Upper lobe of right lung (tissue), 1 donor: ENCODE measurements around the gene WDR89. TPM values are rescaled to one million over a fixed set of nuclear protein-coding genes. Genes with fewer than 3 reads are reported as not detected.
A peak's percentile ranks its signal among the peaks of the same experiment; 100 is the strongest.
"Not testable (repeated sequence)": the region's sequence is repeated elsewhere in the genome, so short reads cannot be mapped to it uniquely, and the experiment has no call there.

Experiments used
- ATAC-seq: fragments of 200-7000 bp; cut with Tn5 transposase; one replicate; pipeline ENCODE4 v1.9.1; 2020; ENCODE audit warnings: mild to moderate bottlenecking, moderate library complexity
- DNase-seq: peaks from one replicate; pipeline ENCODE4 v3.0.0-alpha.2; 2020
- H3K27ac ChIP-seq: fragments of 200-600 bp; one replicate; pipeline ENCODE4 v1.8.0; 2022
- H3K27me3 ChIP-seq: fragments of 200-600 bp; one replicate; pipeline ENCODE4 v1.8.0; 2022; ENCODE audit warnings: mild to moderate bottlenecking
- H3K36me3 ChIP-seq: fragments of 200-600 bp; one replicate; pipeline ENCODE4 v1.8.0; 2022
- H3K4me1 ChIP-seq: fragments of 200-600 bp; one replicate; pipeline ENCODE4 v1.8.0; 2022
- H3K4me3 ChIP-seq: fragments of 200-600 bp; one replicate; pipeline ENCODE4 v1.8.0; 2022; ENCODE audit warnings: mild to moderate bottlenecking
- H3K9me3 ChIP-seq: fragments of 200-600 bp; one replicate; pipeline ENCODE4 v1.8.0; 2022
- CTCF ChIP-seq: fragments of 200-600 bp; IDR thresholded peaks from one replicate; pipeline ENCODE4 v1.8.0; 2022; ENCODE audit warnings: antibody characterized with exemption
- intact Hi-C: fragments of 100-400 bp; cut with DNase I; formaldehyde crosslinking; loops from one replicate; pipeline ENCODE4 v1.11.0; 2022
- total RNA-seq: library from RNA; stranded (reverse); fragmentation: NEBNext Ultra II Directional; extraction: Animal tissue kit (Norgen Biotek cat#: 25700); gene quantifications from one replicate; pipeline ENCODE4 v1.2.1, GENCODE V29; 2021
- donor health status: DM: no; HTN: yes; CAD: no; lungs with severe emphysema.

WDR89 gene
- total RNA-seq, 1 donor from 2014 or later = 12.4 TPM

GRCh38 chr14:63604626-63605025 lies 37.0 kb downstream of the WDR89 start:
- DNase-seq (no peak), ATAC-seq (no peak)
- Histone ChIP-seq H3K36me3 (peaks cover under 1% of the 10 kb centered on the region), H3K27ac (no peak overlapping the region), H3K9me3 (no peaks in the 10 kb centered on the region), H3K27me3 (no peaks in the 10 kb centered on the region), H3K4me1 (no peaks in the 10 kb centered on the region), H3K4me3 (no peak overlapping the region)
- TF ChIP-seq CTCF = no peak
- intact Hi-C loops = no loop called here

GRCh38 chr14:63603749-63604277 lies 37.9 kb downstream of the WDR89 start:
- no peak for TF ChIP-seq CTCF
- Histone ChIP-seq H3K36me3 (peaks cover 8% of the 10 kb centered on the region), H3K9me3 (no peaks in the 10 kb centered on the region), H3K27me3 (no peaks in the 10 kb centered on the region), H3K4me1 (no peaks in the 10 kb centered on the region), H3K27ac (no peak overlapping the region), H3K4me3 (no peak overlapping the region)
- no peak for ATAC-seq
- DNase-seq = no peak
- intact Hi-C loops = no loop called here

GRCh38 chr14:63598807-63599206 lies 42.9 kb downstream of the WDR89 start:
- TF ChIP-seq CTCF = no peak
- intact Hi-C loops = no loop called here
- Histone ChIP-seq H3K36me3 (peaks cover 11% of the 10 kb centered on the region), H3K4me1 (no peaks in the 10 kb centered on the region), H3K27me3 (no peaks in the 10 kb centered on the region), H3K9me3 (peaks cover 1% of the 10 kb centered on the region), H3K4me3 (no peak overlapping the region), H3K27ac (no peak overlapping the region)
- DNase-seq (no peak), ATAC-seq (no peak)

GRCh38 chr14:63596998-63597658 lies 44.5 kb downstream of the WDR89 start:
- DNase-seq (no peak), ATAC-seq (no peak)
- intact Hi-C loops = no loop called here
- no peaks in the 10 kb centered on the region for H3K27me3 ChIP-seq
- no peak overlapping the region for H3K27ac ChIP-seq
- no peak for TF ChIP-seq CTCF
- H3K4me1 ChIP-seq = no peaks in the 10 kb centered on the region
- H3K36me3 ChIP-seq = peaks cover 11% of the 10 kb centered on the region
- H3K9me3 ChIP-seq = peaks cover 3% of the 10 kb centered on the region
- no peak overlapping the region for H3K4me3 ChIP-seq

- peak; percentile 30 for ATAC-seq
- Histone ChIP-seq H3K27ac (no peak overlapping the region), H3K9me3 (peaks cover 3% of the 10 kb centered on the region), H3K4me3 (no peak overlapping the region), H3K27me3 (no peaks in the 10 kb centered on the region), H3K36me3 (peaks cover 11% of the 10 kb centered on the region), H3K4me1 (no peaks in the 10 kb centered on the region)
- no peak for DNase-seq
- no peak for TF ChIP-seq CTCF
- intact Hi-C loops = no loop called here
Observed at GRCh38 chr14:63594455-63595372, 47.0 kb downstream of the WDR89 start.

GRCh38 chr14:63583046-63583445 lies 58.6 kb downstream of the WDR89 start:
- H3K4me3 ChIP-seq, H3K4me1 ChIP-seq, ATAC-seq, H3K36me3 ChIP-seq, H3K27me3 ChIP-seq, intact Hi-C loops, H3K9me3 ChIP-seq, DNase-seq, H3K27ac ChIP-seq: not testable (repeated sequence)
